H4 (cell line): Measurements from ENCODE around the gene NUP133. TPM values are rescaled to one million over a fixed set of nuclear protein-coding genes. Genes with fewer than 3 reads are reported as not detected.

Experiments used
- total RNA-seq: library from RNA; depleted of rRNA; stranded (reverse); fragments of >200 nt; shearing (Covaris generic); gene quantifications from 2 replicates; pipeline ENCODE4 v1.2.3, GENCODE V29; 2014; rRNA removed

NUP133 gene
- total RNA-seq, 1 experiment from 2014 or later = 32.6 TPM

Other genes with a start within 250 kb of the NUP133 start
- 11.1 and 14.0 TPM in 2 replicates for gene RAB4A, start 237.2 kb downstream of the NUP133 start, total RNA-seq
- gene CCSAP, start 165.3 kb downstream of the NUP133 start, total RNA-seq = 9.4 and 10.3 TPM in 2 replicates
- gene ACTA1, start 74.2 kb downstream of the NUP133 start, total RNA-seq = not detected in 2 replicates
- 8.9 and 13.6 TPM in 2 replicates for gene ABCB10, start 50.4 kb upstream of the NUP133 start, total RNA-seq
- 10.7 and 13.9 TPM in 2 replicates for gene TAF5L, start 117.8 kb upstream of the NUP133 start, total RNA-seq
- gene URB2, start 117.9 kb upstream of the NUP133 start, total RNA-seq = 7.0 and 7.9 TPM in 2 replicates